ENCODE results near the gene MOB1B.

GRCh38 chr4:71020611-71021010 is 118.4 kb downstream of the MOB1B start:
- TF ChIP-seq CTCF (conservative IDR thresholded peaks at IDR 0.05) = no peak
- TF ChIP-seq EZH2 (IDR thresholded peaks at IDR 0.05; ENCODE audit: low read depth) = no peak
